UCSD-AML1 (cell line): Measurements from ENCODE around the gene SOAT2.

ENCODE experiments used
- DNase-seq: peaks from one replicate; lab custom pipeline; 2025; ENCODE audit not compliant: unreplicated experiment; lab: John Stamatoyannopoulos, UW

The SOAT2 gene

DNA sequence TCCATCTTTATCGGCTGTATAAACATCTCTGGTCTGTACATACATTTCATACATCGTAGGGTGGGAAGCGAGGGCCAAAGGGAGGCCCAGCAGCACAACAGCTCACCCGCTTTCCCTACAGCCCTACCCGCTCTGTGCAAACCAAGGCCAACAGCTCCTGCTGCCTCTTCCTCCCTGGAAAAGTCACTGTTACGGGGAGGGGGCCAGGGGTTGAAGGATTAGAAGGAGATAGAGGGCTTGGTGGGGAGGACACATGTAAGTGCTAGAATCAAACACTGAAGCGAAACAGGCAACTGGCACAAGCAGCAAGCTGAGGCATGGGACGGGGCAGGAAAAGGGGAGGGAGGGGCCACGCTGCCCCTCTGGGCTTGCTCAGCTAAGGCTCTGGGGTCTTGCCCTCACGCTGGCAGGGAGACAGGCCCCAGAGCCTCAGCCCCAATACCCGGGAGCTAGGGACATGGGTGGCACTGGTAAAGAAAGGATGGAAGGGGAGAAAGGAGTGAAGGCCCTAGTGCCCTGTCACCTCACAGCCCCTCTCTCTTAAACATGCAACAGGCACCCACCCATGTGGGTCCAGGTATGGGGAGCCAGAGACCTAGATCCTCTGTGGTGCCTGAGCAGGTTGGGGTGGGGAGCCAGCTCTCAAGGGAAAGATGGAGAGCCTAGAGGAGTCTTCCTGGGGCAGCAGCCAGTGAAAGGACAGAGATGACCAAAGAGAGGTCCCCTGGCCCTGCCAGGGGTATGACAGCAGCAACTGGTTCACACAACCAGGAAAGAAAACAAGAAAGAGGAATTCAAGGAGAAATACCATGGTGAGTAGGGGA is 38.5 kb upstream of the SOAT2 start:
- no peak for DNase-seq

DNA sequence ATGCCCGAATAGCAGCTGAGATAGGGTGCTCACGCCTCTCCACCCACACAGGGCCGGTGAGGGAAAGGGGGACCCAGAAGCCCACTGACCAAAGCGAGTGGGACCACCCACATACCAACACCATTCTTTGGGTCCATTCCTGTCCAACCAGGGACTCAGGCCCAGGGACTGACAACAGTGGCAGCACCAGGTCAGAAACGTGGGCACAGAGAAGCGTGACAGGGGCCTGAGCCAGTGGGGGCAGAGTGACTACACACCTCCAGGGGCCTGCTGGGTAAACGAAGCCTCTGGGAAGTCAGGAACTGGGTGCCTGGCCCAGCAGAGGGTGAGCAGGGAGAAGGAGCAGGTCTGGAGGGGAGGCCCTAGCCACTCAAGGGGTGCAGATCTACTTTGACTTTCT is 37.8 kb upstream of the SOAT2 start:
- no peak for DNase-seq

DNA sequence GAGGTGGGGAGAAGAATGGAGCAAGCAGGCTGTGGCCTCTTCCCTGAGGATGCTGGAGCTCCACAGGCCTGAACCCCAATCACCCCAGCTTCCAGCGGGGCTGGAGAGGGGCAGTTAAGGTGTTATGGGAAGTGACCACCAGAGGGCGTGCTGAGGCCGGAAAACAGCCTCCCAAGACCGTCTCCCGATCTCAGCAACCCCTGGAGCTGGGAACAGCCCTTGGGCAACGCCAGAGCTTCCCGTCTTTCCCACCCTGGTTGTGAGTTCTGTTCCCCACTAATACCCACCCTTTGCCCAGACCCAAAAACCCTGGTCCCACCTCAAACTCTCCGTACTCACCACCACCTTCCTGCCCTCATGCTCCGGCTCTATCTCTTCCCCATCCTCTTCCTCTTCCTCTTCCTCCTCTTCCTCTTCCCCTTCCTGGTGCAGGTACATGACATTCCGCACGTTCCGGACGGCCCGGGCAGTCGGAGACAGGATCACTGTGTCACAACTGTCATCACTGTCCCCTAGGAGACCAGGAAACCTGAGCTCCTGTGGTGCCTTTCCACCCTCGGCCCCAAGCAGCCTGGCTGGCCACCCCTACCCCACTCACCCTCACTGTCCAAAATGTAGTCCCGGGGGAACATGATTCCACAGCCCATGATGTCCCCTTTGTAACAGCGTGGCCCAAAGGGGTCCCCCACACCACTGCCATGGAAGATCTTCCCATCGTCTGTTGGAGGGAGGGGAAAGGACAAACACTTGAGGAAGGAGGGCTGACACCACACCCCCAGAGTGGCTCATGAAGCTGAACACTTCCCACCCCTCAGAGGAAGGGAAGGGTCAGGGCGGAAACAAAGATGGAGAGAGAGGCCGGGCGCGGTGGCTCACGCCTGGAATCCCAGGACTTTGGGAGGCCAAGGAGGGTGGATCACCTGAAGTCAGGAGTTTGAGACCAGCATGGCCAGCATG is 37.0 kb upstream of the SOAT2 start:
- peak; percentile 64 for DNase-seq

DNA sequence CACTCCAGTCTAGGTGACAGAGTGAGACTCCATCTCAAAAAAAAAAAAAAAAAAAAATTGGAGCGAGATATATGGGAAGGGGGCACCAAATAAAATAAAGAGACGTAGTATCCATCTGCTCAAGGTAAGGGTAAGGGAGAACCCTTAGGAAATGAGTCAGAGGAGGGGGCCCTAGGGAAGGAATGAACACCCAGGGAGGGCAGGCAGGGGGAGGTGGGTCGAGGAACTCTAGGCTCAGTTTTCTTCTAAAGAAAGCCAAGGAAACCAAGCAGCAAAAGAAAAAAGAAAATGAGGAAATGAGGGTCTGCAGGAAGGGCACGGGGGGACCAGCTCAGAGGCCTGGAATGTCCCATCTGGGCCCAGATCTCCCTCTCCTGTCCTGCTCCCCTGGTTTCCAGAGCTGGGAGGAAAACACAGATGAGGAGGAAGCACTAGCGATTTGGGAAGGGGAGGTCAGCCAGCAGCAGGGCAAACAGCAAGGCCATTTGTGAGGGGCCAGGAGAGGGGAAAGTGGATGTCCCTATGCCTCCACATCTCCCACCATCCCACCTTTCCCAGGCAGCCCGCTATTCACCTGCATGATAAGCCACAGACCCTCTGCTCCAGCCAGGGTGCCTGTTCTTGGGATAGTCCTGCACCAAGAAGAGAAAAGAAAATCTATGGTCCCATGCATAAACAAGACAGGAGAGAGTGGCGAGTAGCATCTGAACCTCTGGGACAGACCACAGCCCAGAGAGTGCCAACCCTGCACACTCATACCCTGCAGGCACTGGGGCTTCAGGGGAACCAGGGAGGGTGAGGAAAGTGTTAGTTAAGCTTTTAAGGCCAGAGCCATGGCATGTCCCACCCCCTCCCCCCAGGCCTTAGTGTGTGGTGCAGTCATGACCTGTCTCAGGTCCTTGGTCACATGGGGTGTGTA is 36.0 kb upstream of the SOAT2 start:
- no peak for DNase-seq

DNA sequence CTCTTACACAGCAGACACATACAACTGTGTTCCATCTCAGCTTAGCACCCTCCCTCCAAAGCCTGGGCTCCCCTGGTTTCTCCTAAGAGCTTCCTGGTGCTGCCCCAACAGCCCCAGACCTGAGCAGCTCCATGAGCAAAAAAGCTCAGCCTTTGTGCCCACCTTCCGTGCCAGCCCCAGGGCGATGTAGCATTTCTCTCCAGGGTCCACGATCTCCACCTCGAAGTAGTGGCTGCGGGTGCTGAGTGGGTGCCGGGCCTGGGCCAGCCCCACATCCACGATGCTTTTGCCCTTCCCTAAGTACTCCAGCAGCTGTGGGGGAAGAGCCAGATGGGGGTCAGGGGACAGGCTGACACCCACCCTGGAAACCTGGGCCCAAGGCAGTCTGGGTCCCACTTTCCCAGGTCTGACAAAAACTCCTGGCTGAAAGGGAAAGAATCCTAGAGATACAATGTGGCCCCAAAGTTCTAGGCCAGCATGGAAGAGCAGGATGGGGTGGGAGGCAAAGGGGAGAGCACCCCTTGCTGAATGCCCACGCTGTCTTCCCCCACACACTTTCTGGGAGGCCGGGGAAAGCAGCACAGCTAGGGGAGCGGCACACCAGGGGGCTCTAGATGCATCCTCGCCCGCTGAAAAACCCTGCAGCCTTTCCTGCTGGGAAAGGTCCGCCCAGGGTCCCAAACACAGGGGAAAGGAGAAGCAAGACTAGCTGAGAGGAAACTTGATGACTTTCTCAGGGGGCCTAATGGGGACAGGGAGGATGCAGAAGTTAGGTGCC is 35.1 kb upstream of the SOAT2 start:
- DNase-seq = no peak

DNA sequence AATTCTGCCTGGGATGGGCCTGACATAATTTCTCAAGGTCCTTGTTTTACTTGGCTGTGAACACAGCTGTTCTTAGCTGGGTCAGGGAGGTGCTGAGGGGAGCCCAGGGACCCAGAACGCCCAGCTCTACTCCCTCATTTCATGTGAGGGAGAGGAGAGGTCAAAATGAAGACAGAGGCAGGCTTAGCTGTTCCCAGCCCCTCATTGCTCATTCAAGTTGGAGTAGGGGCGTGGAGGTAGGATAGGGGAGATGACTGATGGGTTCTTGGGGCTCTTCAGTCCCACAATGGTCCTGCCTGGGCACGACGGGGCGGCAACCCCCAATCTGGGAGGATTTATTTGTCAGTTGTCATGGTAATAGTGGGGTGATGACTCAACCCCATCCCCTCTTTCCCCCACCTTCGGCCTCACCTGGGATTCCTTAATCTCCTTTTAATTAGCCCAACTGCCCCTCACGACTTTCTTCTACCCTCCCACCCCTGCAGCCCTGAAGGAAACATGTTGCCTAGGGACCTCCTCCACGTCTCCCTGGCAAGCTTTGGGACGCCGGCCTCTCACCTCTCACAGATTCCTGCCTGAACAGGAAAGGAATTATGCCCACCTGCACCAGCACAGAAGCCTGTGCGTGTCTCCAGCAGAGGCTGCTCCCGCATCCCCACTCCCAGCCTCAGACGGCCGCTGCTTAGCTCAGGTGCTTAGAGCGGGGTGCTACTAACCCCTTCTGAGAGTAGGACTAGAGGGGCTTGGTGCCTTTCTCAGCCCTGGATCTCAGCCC is 34.3 kb upstream of the SOAT2 start:
- no peak for DNase-seq

DNA sequence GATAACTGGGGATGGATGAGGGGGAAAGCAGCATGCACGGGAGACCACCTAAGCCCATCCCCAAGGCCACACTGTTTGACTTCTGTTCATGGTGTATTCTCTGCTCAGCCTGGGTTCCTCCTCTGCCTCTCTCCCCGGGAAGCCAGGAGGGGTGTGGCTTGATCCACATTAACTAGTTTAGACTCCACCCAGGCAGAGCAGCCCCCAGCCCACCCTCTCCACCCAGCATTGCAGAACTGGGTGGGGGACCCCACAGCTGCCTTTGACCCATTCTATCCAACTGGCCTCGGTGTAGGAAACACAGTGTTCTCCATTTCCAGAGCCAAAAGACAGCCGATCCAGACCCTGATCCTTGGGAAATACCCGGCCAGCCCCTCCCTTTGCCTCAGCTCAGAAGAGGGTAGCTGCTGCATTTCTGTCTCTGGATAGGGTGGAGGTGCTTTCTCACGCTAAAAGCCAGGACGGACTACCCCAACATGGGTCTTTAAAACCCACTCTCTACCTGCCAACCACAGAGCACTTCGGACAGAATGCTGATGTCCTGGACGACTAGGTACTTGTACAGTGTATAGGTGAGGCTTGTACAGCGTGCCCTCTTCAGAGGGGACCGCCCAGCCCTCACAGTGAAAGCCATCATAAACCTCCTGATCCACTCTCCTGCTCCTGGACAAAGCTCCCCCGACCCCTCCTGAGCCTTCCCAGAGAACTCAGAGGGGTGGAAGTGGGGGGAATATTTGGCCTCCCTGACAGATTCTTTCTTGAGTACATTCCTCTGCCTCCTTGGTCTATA is 33.5 kb upstream of the SOAT2 start:
- no peak for DNase-seq

DNA sequence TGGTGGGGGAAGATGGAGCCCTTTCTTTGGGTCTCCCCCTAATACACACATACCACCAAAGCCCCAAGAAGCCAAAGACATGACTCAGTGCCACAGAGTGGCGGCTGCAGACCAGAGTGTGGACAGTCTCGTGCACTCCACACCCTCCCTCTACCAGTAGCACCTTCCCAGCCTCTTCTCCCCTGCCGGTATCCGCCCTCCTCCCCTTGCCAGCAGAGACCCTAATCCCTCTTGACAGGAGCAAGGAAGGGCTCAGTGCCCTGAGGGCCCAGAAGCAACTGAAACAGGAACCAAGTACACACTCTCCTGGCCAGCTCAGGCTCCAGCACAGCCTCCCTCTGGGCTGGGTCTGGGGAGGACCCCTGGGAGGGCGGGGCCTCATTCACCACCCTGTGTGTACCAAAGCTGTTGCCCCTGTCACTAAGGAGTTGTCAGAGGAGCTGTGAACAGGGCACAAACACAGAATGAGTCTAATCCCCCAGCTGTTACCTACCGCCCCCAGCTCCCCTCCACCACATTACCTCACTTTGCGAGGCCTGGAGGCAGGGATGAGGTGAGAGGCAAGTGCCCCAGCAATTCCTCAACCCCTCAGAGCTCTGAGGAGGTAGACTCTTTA is 32.3 kb upstream of the SOAT2 start:
- no peak for DNase-seq

DNA sequence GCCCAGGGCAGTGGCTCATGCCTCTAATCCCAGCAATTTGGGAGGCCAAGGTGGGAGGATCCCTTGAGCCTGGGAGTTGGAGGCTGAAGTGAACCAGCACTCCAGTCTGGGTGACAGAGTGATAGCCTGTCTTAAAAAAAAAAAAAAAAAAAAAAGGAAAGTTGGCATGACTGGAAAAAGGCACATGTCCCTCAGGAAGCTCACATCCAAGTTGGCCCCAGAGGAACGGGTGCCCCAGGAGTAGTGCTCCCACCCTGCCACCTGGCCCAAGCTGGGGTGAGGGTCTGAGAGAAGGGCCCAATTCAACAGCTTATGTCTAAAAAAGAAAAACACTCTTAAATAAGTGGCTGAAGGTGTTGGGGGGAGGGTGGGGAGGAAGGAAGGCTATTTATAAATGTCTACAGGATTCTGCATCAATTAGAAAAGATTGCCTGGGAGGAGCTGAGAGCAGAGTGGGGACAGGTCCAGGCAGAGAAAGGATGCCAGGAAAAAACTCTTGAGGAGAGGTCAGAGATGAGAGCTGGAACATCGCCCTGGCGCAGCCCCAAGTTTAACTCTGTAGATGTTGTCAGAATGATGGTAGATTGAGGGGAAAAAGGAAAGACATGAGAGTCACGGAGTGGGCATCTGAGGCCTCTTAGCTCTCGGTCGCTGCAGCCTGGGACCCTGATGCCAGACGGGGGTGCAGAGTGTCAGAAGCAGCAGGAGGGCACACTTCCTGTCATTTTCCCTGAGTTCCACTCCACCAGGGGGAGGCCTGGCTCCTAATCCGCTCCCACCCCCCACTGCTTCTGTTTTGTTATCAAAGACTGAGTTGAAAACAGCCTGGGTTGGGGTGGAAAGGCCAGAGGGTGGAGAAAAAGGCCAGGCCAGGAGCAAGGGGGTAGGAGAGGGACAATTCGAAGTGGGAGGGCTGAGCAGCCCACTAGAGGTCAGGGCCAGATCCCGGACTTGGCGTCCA is 31.4 kb upstream of the SOAT2 start:
- no peak for DNase-seq

DNA sequence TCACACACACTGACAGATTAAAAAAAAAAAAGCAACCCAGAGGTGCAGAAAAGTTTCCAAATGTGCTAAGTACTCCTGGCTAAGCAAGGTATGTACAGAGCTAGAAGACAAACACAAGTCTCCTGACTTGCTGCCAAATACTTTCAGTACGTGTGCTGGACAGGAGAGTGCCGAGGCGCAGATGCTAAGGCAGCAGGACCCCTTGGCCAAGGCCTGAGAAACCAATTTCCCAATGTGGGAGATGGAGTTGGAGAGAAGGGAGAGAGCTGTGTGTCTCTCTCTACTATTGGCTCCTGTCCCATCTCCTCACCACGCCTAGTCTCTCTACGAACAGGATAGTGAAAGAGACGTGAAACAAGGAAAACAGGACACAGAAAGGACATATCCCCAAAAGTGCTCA is 29.4 kb upstream of the SOAT2 start:
- no peak for DNase-seq

DNA sequence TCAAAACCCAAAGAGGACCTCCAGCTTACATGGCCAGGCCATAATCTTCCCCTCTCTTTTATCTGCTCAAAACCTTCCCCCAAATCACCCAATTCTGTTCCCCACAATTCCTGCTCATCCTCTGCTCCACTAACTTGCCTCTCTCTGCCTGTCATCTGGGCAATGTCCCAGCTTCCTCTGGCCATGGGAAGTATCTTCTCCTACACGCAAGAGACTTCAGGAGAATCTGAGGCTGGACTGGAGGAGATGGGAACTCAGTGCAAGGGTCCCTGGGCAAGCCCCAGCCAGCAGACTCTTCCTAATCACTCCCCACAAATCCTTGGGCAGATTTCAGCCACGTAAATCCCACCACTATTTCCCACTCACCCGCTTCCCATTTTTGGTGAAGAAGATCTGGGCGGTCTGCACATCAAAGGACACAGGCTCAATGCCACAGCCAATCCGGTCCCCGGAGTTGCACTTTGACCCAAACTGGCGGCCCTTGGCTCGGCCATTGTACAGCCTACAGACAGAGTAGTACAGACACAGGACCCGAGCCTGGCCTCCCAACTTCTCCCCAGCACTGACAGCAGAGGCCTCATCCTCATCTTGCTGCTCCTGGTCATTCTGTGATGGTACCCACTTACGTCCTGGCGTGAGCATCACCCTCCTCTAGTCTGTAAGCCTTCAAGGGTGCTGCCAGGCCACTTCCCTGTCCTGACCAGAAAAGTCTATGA is 28.8 kb upstream of the SOAT2 start:
- no peak for DNase-seq

DNA sequence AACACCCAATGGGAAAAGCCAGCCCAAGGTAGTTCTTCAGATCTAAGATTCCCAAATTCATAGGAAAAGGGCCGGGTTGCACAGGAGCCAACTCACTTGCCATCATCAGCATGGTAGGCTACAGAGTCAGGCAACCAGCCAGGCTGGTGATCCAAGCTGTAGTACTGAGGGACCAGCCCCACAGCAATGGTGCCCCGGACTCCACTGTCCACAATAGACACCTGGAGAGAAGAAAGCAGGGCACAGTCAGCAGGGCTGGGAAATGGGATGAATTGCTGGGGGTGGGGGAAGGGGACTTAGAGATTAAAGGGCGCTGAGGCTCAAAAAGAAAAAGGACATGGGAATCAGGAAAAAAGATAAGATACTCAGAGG is 28.3 kb upstream of the SOAT2 start:
- DNase-seq = no peak

DNA sequence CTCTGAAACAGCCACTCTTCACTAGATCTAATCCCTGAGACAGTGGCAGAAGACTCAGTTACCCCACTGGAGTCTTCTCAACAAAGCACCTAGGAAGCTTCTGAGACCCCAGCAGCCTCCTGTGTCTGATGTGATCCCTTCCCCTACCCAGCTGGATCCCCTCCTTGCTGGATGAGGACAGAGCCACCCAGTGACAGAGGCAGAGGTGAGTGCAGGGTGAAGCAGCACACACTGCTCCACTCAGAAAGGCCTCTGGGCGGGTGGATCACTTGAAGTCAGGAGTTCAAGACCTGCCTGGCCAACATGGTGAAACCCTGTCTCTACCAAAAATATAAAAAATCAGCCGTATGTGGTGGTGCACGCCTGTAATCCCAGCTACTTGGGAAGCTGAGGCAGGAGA is 26.8 kb upstream of the SOAT2 start:
- DNase-seq = no peak

DNA sequence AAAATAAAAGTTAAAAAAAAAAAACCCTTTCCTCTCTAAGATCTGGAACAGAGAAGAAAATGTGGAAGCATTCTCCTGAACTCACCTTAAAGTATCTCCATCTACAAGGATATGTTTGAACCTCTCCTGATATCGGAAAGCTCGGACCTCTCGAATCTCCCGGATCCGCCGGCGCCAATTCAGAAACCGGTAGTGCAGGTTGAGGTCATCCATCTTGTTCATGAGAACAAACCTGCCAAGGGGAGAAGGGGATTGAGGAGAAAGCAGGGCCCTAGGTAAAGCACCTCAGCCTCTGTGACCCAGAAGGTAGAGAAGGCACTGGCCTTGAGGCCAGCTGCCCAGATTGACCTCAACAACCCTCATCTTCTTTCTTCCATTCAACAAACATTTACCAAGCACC is 26.3 kb upstream of the SOAT2 start:
- DNase-seq = no peak

DNA sequence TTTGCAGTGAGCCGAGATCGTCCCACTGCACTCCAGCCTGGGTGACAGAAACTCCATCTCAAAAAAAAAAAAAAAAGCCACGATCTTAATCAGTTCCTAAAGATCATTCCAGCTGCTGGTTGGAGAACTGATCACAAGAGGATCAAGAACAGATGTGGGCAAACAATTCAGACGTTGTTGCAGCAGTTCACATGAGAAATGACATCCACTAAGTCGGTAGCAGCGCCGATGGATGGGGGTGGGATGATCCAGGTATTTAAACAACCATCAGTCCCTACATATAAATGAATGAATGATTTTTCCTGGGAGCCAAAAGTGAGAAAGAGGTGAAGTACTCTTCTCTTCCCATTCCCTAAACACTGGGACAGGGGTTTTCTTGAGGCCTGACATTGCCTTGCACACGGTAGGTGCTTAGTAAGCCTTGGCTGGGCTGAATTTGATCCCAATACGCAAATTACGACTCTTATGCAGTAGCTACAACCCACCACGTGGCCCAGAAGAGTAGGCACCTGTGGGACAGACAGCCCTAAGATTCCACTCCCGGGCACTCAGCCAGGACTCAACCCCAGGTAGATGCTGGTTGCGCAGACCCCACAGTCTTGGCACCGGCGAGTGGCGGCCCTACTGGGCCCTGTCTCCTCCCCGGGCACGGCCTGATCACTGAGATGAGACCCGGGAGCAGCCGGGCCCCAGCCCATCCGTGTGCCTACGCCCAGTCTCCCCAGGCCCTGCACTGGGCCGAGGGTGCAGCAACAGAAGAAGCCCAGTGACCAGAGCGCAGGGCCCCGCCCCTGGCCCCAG is 24.7 kb upstream of the SOAT2 start:
- DNase-seq = no peak
